NCI-H446 (cell line): ENCODE data around the gene PPP1R15B.
A peak's percentile ranks its signal among the peaks of the same experiment; 100 is the strongest.
"Not testable (repeated sequence)": the region's sequence is repeated elsewhere in the genome, so short reads cannot be mapped to it uniquely, and the experiment has no call there.

ENCODE experiments used
- DNase-seq, 2 experiments: peaks; one replicate each; lab custom pipeline; 2025; lab: John Stamatoyannopoulos, UW

Gene PPP1R15B

DNA sequence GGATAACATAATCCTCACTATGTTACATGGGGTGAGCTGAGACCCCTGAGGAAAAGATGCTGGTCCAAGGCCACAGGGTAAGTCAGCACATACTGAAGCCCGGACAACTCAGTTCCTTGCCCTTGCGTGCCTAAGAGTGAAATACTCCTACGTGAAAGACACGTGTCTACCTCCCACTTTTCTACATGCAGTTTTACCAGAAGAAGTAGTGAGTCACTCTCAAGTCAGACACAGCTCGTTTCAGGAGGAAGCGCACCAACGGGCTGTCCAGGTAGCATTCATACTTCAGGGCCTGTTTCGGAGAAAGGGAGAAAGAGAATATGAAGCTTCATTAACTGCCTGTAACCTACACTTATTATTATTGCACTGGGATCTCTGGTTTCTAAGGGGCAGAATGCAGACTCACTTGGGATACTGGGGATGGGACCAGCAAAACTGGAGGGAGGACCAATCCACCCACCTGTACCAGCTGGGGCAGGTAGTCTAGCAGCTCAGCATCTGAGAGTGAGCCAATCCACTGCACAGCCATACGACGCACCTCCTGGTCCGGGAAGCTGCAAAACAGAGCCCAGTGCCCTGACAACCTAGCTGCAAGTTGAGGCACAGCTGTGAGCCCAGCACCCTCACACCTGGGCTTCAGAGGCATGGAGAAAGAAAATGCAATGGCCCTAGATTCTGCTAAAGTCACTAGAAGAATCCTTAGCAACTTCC lies 32.4 kb upstream of the PPP1R15B start:
- DNase-seq, result no peak

DNA sequence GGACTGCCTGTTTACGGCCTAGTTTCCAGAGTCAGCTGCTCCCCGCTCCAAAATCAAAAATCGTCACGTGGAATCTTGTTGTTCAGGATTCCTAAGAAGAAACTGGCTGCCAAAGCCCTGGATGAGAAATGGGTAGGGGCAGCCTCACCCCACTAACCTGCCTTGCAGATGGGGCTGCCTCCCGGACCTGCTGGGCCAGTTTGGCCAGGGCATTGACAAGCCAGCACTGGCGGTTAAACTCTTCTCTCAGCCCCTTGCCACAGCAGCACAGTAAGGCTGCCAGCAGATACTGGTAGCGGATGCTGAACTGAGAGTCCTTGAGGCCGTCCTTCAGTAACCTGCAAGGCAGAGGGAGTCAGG lies 31.6 kb upstream of the PPP1R15B start:
- DNase-seq, result peak in 1 of 2 experiments; percentile 43

DNA sequence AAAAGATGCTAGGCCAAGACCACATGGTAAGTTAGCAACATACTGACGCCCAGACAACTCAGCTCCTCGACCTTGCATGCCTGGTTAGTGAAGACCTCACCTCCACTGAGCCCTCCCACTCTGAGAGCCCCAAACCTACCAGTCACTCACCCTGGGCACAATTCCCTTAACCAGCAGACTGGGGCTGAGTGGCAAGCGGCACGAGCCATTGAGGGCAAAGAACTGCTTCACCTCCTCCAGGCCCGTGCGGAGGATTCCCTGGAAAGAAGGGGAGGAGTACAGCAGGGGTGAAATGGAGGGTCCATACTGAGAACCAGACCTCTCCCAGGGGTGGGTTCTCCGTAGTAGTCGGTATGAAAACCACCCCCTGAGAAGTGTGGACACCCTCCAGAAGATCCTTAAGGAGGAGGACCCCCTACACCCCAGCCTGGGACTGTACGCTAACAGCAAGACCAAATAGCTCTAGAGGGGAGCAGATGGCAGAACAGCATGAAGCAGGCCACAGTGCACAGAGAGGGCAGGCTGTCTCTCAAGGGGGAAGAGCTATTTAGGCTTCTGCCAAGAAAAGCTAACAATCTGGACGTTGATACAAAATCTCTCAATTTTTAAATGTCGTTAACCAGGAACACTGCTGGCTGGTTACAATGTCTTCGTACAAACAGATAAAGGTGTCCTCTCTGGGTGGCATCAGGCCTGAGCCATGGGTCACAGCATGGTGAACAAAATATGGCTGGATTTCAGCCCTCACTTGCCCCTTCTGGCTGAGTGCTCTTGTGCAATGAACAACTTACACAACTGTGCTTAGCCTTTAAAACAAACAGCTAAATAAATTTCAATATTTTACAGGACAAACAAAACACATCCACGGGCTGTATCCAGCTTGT lies 31.0 kb upstream of the PPP1R15B start:
- DNase-seq, result peak; percentile 34 to 88

DNA sequence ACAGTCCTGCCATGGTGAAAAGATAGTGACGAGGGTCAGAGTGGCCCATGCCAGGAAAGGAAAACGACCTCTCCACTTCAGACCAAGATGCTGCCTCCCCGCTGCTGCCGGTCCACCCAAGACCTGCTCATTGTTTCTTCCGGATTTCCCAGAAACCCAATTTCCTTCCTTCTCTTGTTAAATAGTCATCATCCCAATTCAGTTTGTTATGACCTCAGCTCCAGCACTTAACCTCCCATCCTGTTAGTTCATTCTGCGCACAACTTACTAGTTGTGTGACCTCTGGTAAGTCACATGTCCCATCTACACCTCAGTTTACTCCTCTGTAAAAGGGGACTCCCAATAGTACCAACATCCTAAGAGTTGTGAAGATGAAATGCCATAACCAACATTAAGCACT lies 29.9 kb upstream of the PPP1R15B start:
- no peak for DNase-seq

DNA sequence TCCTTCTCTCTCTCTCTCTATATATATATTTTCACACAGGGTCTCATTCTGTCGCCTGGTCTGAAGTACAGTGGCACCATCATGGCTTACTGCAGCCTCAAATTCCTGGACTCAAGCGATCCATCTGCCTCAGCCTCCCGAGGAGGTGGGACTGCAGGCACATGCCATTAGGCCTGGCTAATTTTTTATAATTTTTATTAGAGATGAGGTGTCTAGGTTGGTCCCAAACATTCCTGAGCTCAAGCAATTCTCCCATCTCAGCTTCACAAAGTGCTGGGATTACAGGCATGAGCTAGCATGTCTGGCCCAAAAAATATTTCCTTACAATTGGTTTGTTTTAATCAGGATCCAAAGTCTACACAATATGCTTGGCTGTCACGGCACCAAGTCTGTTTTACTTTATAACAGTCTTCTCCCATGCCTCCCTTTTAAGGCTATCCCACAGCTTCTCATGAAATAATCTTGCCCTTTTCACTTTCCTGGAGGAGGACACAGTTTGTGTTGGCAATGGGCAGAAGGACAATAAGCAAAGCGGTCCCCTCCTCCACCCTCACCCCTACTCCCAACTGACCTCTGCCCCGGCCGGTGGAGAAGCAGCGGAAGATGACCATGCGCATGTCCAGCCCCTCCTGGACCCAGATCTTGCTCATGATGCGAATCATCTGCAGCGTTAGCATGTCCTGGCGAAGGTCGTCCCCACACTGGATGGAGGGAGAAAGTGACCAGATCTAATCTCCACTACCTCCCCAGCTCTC lies 28.2 kb upstream of the PPP1R15B start:
- DNase-seq, result no peak

DNA sequence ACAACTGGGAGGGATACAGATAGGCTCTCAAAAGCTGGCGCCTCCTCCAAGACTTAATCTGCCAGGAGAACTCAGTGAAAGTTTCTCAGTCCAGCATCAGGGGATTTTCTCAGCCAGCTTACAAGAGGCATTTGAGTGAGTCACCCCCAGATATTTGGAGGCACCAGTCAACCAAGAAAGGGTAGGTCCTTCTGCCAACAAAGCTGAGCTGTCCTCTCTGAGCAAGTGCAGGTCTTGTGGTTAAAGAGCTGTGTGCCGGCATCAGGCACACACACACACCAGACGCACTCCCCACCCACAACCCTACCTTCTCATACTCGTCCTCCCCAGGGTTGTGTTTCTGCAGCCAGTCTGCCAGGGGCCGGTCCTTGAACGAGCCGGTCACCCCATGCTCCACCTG lies 27.0 kb upstream of the PPP1R15B start:
- DNase-seq, result peak in 1 of 2 experiments; percentile 35

DNA sequence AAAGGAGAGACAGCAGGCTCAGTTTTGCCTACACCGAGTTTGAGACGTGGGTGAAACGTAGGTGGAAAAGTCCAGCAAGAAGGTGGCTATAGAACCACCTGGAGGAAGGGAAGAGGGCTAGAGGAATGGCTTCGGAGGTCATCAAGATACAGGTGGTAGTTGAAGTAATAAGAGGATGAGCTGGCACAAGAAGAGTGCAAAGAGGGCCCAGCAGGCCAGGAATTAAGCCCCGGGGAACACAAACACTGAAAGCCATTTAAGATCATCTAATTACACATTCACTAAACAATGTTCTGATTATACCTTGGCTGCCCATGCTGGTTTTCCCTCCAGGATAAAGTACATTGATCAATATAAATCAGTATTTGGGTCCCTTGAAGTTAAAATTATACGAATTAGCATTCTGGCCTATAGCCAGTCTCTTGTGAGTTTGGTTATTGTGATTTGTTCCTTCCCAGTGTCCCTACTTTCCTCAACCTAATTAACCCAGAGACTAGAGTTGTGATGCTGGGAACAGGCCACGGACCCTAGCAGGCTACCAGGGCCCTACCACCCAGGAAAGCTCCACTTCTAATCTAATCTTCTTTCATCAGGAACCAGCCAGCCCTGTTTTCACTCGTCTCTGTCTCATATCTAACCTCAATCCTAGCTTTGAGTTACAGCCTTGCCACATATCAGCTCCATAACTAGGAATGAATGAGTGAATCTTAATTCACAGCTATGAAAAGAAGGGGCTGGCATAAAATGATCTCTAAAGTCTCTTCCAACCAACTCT lies 26.4 kb upstream of the PPP1R15B start:
- DNase-seq, result no peak

DNA sequence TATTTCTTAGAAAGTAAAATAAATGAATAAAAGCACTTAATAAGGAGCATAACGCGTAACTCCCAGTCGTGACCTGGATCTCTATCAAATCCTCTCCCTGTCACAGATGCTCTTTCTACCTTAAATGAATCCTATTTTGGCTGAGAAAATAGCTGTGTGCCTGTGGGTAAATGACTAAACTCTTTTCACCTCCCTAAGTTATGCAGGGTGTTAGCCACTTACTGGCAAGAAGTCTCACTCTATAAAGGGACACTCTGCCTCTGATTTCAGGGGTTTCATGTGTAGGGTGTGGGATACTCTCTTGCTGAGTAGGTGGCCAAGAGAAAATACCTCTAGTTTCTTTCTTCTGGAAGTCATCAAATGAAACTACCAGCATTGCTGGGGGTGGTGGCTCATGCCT lies 24.3 kb upstream of the PPP1R15B start:
- DNase-seq, result no peak

DNA sequence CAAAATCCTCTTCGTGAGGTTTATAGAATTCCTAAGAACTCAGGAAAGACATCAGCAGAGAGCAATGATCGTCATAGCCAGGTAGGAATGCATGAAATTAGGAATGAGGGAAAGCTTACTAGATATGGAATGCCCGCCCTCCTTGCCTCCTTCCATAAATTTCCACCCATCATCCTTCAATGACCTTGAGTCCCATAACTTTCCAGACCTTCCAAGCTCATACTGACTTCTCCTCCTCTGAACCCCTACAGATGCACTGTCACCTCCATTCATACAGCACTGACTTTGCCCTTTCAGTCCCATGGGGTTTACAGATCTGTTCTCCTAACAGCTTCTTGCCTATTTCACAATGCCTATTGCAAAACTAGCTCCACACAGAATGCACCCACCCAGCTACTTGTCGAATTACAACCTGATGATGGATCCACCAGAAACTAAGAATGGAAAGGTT lies 23.8 kb upstream of the PPP1R15B start:
- no peak for DNase-seq

DNA sequence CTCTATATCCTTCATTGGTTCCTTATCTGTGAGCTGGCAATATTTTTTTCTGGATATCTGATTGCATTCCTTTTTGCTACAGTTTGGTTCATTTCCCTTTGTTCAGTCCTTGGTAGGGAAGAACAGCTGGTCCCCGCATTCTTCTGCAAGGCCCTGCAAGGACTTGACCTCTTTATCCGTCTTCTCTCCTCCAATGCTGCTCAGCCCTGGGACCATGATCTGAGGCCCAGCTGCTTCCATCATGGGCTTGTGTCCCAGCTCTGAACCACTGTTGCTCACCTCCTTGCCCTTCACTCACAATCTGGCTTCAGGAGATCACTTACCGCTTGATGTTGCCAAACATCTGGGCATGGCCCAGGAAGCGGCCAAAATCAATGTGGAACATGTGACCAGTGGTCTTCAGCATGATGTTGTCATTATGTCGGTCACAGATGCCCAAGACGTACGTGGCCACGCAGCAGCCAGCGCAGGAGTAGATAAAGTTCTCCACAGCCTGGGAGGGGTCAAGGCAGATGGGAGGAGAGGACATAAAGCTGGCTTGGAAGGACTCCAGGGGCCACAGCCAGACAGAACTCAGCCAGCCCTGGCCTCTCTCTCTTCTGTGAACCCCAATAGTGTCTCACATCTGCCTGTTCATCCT lies 22.6 kb upstream of the PPP1R15B start:
- no peak for DNase-seq

DNA sequence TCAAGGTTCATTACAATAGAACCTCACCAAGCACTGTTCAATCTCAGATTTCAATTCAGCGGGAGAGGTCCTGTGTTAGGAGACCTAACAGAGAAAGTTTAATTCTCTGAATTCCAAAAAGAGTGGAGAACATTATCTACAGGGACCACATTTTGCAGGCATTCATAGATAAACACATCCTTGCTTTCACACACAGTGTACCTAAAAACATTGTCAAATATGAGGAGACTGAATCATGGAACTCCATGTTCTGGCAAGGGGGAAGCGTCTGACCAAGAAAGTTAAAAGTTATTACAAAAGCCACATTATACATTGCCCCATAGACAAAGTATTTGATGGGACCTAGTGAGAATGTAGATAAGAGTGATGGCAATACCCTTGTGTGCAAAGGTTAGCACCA lies 21.1 kb upstream of the PPP1R15B start:
- no peak for DNase-seq

DNA sequence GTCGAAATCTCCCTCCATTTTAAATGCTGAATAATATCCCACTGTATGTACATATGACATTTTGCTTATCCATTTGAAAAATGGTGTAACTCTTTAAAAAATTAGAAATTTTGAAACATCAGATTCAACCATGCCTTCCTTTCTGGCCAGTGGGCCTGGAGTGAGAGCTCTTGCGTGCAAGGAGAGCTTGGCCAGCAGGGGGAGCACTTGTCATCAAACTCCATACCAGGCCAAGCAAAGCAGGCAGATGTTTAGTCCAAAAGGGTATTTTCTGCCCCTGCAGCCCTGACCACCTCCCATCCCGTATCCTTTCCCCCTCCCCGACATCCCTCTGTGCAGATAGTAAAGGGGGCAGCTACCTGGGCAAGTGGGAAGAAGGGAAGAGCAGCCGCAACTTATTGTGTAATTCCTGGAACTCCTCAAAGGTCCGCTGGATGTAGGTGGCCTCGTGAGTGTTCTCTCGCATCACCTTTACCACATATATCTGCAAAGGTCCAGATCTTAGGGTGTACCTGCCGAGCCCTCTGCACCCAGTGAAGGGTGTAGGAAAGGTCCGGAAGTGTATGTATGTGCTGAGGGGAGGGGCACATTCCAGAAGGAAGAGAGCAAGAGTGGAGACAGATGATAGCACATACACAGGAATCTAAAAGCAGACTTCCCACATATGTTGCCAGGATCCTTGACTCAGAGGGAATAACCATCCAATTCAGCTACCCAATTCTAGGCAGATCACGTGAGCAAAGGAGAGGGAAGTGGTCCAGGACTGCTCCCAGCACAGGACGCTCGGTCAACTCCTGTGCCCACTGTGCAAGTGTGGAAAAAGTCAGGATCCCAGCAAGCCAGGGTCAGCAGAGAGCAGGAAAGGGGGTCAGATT lies 19.9 kb upstream of the PPP1R15B start:
- peak; percentile 80 to 83 for DNase-seq

DNA sequence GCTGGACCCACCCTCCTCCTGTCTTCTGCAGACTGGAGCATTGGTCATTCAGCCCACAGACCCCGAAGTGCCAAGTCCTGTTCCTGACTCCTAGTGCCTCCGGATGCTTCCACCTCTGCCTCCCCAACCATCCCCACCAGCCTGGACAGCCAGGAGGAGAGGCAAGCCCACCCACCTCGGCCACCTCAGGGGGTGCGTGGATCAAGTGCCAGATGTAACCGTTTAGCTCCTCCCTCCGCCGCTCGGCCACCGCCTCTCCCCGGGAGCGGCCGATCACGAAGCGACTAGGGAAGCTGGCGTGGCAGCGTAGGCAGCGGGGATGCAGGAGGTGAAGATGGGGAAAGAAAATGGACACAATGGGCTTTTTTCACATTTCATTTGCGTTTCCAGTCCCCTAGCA lies 18.1 kb upstream of the PPP1R15B start:
- DNase-seq, result no peak

DNA sequence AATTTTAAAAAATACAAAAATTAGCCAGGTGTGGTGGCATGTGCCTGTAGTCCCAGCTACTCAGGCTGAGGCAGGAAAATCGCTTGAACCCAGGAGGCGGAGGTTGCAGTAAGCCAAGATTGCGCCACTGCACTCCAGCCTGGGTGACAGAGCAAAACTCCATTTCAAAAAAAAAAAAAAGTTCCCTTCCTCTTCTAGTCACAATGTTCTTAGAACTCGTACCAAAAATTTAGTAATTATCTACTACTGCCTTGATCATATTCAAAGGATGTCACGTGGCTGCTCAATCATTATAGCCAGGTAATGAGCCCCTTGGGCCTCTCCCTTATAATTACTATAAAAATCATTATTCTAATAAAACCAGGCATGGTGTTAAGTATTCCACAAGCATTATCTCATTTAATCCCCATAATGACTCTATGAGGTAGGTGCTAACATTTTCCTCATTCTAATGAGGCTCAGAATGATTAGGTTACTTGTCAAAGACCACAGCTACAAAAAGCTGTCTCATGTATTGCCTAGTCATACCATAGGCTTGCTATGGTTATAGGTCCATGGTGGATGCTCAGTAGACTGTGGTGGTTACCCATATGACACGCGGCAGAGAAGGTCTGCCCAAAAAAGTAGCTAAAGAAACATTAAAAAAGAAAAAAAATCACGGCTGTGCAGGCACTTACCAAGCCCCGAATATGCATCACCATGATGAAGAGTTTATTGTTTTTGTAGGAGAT lies 15.5 kb upstream of the PPP1R15B start:
- DNase-seq, result no peak

DNA sequence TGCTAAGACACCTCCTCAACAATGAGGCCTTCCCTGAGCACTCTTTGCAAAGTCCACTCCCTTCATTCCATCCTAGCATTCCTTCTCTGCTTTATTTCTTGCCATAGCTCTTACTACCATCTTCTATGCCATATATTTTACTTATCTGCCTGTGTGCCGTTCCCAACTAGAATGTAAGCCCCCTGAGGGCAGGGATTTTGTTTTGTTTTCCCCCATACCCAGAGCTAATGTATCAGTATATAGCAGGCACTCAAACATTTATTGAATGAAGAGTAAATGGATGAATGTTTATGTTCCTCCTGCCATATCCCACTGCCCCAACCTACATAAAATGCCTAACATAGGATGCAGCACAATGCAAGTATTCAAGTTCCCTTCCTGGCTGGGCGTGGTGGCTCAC lies 14.9 kb upstream of the PPP1R15B start:
- no peak for DNase-seq

DNA sequence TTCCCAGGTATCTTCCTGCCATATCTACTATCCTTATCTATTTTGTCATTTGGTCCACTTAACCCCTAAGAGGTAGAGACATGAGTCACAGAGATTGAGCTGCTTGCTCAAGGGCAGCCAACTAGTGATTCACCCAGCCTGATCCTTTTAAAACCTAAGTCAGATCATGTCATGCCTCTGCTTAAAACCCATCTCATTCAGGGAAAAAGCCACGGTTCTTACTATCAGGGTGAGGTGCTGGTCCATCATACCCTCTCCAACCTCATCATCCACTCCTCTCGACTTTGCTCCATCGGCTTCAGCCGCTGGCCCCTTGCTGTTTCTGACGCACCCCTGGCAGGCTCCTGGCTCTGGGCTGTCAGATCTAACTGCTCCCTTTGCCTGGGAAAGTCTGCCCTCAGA lies 14.4 kb upstream of the PPP1R15B start:
- DNase-seq, result no peak

DNA sequence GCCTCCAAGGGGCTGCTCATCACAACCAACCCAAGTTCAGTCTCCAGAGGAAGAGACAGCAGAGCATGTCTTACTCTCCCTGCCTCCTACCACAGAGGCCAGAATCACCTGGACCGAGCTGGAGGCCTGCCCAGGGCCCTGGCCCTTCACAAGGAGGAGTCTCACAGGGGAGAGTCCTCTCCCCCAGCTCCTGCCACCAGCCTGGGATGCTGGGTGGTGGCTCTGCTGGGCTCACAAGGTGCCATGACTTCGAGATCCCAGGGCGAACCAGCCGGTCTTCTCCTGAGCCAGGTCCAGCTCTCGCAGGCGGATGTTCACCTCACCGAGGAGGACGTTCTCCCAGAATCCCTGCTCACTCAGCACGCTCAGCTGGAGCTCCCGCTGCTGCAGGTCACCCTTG lies 13.0 kb upstream of the PPP1R15B start:
- no peak for DNase-seq

DNA sequence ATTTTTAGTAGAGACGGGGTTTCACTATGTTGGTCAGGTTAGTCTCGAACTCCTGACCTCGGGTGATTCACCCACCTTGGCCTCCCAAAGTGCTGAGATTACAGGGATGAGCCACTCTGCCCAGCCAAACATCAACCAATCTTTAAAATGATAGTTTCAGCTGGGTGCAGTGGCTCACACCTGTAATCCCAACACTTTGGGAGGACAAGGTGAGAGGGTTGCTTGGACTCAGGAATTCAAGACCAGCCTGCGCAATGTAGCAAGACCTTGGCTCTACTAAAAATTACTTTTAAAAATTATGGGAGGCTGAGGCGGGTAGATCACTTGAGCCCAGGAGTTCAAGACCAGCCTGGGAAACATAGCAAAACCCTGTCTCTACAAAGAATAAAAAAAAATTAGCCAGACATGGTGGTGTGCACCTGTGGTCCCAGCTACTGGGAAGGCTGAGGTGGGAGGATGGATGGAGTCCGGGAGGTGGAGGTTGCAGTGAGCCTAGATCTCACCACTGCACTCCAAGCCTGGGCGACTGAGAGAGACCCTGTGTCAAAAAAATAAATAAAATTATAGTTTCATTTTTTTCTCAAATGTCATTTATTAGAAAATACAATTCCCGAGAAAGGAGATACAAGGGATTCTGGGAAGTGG lies 10.6 kb upstream of the PPP1R15B start:
- DNase-seq, result not testable (repeated sequence)

DNA sequence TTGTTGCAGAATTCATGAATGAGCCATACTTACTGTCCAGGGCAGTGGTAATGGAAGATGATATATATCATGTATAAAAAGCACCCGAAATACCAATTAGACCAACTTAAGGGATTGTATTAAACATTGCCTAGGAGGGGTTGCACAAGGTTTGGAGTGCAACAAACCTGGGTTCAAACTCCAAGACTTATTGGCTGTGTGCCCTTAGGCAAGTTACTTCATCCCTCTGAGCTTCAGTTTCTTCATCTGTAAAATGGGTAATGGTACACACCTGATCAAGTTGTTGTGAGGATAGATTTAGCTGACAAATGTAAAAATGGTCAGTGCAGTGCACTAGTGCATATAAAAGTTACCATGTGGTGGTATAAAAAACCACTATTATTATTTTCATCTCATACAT lies 9.8 kb upstream of the PPP1R15B start:
- DNase-seq, result no peak
